ENCODE results near the gene MTAP.

MTAP gene

GRCh38 chr9:21802418-21803000, at the start of gene MTAP:
Gene MTAP, plus strand, starts transcription at chr9:21802636. Its CDS starts 113 bp downstream, at chr9:21802749.
- FAIRE-seq, result peak; percentile 51

GRCh38 chr9:21753523-21753922, 48.9 kb upstream of the MTAP start:
- FAIRE-seq, result no peak

- FAIRE-seq, result no peak
Observed at GRCh38 chr9:21754741-21755140, 47.7 kb upstream of the MTAP start.

GRCh38 chr9:21758540-21758939, 43.9 kb upstream of the MTAP start:
- FAIRE-seq, result no peak

GRCh38 chr9:21761309-21761901, 41.0 kb upstream of the MTAP start:
- FAIRE-seq, result no peak

- FAIRE-seq, result no peak
Observed at GRCh38 chr9:21762064-21762463, 40.4 kb upstream of the MTAP start.

- FAIRE-seq, result no peak
Observed at GRCh38 chr9:21764846-21765245, 37.6 kb upstream of the MTAP start.

GRCh38 chr9:21766096-21766495, 36.3 kb upstream of the MTAP start:
- no peak for FAIRE-seq

- no peak for FAIRE-seq
Observed at GRCh38 chr9:21770871-21771560, 31.4 kb upstream of the MTAP start.

GRCh38 chr9:21777701-21778100, 24.7 kb upstream of the MTAP start:
- FAIRE-seq, result no peak

- no peak for FAIRE-seq
Observed at GRCh38 chr9:21778304-21778703, 24.1 kb upstream of the MTAP start.

GRCh38 chr9:21779397-21779796, 23.0 kb upstream of the MTAP start:
- no peak for FAIRE-seq

GRCh38 chr9:21781656-21782055, 20.8 kb upstream of the MTAP start:
- no peak for FAIRE-seq

GRCh38 chr9:21782205-21782604, 20.2 kb upstream of the MTAP start:
- no peak for FAIRE-seq

- FAIRE-seq, result no peak
Observed at GRCh38 chr9:21788752-21789151, 13.7 kb upstream of the MTAP start.

GRCh38 chr9:21789541-21790037, 12.8 kb upstream of the MTAP start:
- FAIRE-seq, result peak; percentile 95

GRCh38 chr9:21795483-21795882, 7.0 kb upstream of the MTAP start:
- no peak for FAIRE-seq

GRCh38 chr9:21796768-21797167, 5.7 kb upstream of the MTAP start:
- FAIRE-seq, result no peak

GRCh38 chr9:21800931-21801682, 1.3 kb upstream of the MTAP start:
- FAIRE-seq, result no peak

- FAIRE-seq, result no peak
Observed at GRCh38 chr9:21801683-21802417, 586 bp upstream of the MTAP start.

GRCh38 chr9:21803649-21804048, 1.2 kb downstream of the MTAP start:
- FAIRE-seq, result no peak

- no peak for FAIRE-seq
Observed at GRCh38 chr9:21804331-21804730, 1.9 kb downstream of the MTAP start.

- FAIRE-seq, result no peak
Observed at GRCh38 chr9:21804791-21805190, 2.4 kb downstream of the MTAP start.

Measured in TTC549 (cell line).